OCI-M2 (cell line): ENCODE measurements around the gene KRTAP10-1.
"Not testable (repeated sequence)": the region's sequence is repeated elsewhere in the genome, so short reads cannot be mapped to it uniquely, and the experiment has no call there.

Source experiments
- DNase-seq: peaks from one replicate; lab custom pipeline; 2025; ENCODE audit not compliant: unreplicated experiment; lab: John Stamatoyannopoulos, UW

The KRTAP10-1 gene

GRCh38 chr21:44571296-44571695 is 31.3 kb upstream of the KRTAP10-1 start:
- no peak for DNase-seq

GRCh38 chr21:44569861-44570517 is 30.0 kb upstream of the KRTAP10-1 start:
- DNase-seq: no peak

- DNase-seq: no peak
Measured at GRCh38 chr21:44568667-44569556, 28.9 kb upstream of the KRTAP10-1 start.

DNA sequence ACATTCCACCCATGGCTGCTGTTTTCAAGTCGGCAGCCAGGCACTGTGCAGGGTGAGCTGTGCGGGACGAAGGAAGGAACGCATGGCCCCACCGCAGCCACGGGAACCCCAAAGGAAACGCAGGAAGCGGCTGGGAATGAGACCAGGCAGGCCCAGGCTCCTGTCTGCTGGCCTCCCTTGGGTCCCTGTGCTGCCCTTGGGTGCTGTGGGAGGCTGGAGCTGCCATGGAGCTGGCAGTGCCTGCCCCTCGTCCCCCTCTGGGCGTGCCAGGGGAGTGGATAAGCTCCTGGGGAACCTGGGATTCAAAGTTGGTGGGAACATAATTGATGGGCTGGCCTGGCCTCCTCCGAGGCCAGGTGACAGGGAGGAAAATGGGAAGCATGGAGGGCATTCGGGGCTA is 28.3 kb upstream of the KRTAP10-1 start:
- DNase-seq: no peak

DNA sequence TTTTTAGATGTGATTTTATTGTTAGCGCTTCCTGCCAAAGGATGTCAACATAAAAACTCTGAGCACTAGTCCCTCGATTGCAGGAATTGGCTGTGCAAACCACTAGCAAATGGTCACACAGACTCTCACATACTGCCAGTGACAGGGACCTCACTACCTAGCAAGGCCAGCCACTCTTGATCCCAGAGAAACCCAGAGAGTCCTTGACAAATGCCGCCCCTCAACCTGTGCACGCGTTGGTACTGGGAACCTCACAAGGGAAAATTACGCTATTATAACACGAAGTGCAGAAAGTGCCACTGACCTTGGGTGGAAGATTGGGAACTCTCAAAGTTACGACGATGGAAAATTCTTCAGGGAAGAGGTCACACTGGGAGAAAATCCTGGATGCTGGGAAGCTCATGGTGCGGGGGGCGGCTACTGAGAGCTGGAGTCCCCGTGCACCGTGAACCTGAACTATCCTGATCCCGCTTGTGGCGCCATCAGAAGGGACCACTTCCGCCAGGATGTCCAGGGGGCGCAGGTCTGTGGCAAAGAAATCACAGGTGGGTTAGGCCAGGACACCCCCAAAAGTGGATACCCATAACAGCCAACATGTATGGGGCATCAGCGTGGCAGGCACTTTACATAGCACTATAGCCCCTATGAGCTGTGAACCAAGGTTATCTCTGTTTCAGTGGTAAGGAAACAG is 27.6 kb upstream of the KRTAP10-1 start:
- DNase-seq: no peak

GRCh38 chr21:44566403-44566802 is 26.4 kb upstream of the KRTAP10-1 start:
- no peak for DNase-seq

DNA sequence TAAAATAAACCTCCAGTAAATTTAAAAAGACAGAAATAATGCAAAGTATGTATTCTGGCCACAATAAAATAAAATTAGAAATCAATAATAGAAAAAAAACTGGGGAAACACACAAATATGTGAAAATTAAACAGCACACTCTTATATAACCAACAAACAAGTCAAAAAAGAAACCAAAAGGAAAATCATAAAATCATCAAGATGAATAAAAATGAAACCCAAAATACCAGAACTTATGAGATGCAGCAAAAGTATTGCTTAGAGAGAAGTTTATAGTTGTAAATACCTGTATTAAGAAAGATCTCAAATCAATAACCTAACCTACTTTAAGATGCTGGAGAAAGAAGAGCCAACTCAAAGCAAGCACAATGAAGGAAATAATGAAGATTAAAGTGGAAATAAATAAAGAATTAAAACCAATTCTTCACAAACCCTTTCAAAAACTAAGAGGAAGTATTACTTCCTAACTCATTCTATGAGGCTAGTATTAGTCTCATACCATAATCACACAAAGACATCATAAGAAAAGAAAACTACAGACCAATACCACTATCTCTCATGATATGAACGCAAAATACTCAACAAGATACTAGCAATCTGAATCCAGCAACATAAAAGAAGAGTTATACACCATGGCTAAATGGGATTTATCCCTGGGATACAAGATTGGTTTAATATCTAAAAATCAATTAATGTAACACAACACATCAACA is 25.0 kb upstream of the KRTAP10-1 start:
- DNase-seq: no peak

DNA sequence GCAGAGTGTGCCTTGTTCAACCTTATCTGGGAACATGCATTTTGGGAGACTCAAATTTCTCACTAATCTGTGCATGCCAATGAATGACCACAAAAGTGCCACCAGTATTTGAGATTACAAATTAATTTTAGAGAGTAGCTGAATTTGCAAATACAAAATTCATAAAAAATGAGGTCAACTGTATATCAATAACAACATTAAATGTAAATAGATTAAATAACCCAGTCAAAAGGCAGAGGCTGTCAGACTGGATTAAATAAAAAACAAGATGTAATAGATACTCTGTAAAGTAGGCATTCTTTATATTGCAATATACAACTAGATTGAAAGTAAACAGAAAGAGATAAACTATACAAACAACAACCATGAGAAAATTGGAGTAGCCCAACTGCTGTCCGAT is 24.1 kb upstream of the KRTAP10-1 start:
- no peak for DNase-seq

DNA sequence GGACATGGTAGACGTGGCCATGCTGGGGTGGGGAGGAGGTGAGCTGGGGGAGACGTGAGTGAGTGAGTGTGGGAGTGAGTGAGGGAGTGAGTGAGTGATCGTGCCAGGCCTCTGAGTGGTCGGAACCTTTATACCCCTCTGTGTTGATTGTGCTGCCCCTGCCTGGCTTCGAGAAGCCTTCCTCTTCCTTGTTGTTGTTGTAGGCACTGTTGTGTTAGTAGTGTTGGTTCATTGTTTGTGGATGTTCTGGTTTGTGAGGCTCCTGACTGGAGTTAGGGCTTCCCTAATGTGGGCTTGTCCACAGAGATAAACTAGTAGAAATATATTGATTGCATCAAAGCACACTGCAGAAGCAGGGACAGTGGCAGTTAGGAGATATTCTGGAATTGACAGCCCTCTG is 18.7 kb upstream of the KRTAP10-1 start, which contains the start of gene KRTAP10-3:
Gene KRTAP10-3, minus strand, starts transcription at position 101 of the 400 bp plus-strand sequence. Its CDS starts 80 bp downstream, at position 21.
- DNase-seq: no peak

DNA sequence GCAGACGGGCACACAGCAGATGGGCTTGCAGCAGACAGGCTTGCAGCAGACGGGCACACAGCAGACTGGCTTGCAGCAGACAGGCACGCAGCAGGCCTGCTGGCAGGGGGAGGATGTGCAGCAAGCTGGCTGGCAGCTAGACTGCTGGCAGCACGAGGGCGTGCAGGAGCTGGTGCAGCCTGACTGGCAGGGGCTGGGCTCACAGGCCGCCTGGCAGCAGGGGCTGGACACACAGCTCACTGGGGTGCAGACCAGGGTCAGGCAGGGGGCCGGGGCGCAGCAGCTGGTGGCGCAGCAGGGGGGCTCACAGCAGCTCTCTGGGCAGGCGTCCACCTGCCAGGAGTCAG is 18.3 kb upstream of the KRTAP10-1 start:
- DNase-seq: not testable (repeated sequence)

GRCh38 chr21:44557491-44558328 is 17.7 kb upstream of the KRTAP10-1 start:
- no peak for DNase-seq

GRCh38 chr21:44556879-44557278 is 16.9 kb upstream of the KRTAP10-1 start:
- DNase-seq: no peak

DNA sequence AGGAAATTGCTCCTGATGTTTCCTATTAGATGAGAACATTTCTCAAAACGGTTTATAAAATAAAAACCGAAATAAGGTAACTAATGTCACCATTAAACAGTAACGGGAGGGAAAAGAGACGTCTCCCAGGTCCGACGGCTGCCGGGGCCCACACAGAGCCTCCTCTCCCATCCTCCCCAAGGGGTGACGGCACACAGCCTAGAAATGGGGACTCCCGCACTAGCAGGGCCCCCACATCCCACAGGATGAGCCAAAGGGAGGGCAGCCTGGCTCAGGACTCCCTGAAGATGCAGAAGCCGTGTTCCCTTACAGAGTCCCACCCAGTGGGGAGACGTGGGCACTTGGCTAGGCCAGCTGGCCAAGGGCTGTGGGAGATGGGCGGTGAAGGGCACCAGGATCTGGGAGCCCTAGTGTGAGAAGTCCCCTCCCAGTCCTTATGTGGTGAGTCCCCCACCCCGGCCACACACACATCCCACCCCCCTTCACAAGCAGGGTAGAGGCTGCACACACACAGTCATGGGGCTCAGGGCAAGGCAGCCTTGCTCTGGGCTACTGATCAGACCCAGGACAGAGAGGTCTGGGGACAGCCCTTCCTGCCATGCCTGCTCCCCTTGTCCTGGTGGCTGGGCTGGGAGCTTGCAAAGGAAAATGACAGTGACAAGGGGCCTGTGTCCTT is 15.3 kb upstream of the KRTAP10-1 start:
- DNase-seq: no peak

- DNase-seq: no peak
Measured at GRCh38 chr21:44552681-44553080, 12.7 kb upstream of the KRTAP10-1 start.

DNA sequence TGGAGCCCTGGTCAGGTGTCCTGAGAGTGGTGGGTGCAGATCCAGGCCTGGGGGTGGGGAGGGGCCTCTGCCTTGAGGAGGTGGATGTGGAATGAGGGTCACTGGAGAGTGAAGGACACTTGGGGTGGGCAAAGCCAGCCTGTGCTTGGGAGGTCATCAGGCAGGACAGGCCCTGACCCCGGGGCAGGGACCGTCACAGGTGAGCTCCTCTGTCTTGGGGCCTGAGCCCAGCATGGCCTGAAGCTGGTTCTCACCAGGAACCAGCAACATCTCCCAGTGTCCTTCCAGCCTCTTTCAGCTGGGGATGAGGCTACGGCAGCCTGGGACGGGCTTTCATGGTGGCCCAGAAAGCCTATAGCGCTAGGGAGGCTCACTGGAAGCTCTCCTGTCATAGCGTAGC is 12.1 kb upstream of the KRTAP10-1 start:
- no peak for DNase-seq

DNA sequence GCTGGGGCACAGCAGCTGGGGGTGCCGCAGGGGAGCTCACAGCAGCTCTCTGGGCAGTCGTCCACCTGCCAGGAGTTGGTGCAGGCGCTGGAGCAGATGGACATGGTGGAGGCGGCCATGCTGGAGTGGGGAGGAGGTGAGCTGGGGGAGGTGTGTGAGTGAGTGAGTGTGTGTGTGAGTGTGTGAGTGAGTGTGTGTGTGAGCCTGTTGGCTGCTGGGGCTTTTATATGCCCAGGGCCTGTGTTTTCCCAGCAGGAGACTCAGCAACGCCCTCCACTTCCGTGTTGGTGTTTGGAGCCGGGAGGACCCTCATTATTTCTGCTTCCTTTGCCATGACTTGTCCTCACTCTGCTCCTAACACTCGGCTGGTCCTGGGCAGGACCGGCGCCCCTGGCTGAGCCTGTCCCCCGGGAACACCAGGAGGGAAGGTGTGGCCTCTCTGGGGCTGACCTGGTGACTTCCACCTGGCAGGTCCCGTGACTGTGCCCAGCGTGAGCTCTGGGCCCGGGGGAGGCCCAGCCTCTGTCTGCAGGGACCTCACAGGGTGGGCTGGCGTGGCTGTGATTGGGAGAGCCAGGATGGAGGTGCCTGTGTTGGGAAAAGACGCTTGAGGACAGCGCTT is 11.5 kb upstream of the KRTAP10-1 start, which contains the start of gene KRTAP10-2:
Gene KRTAP10-2, minus strand, starts transcription at position 166 of the 622 bp plus-strand sequence. Its CDS starts 47 bp downstream, at position 119.
- no peak for DNase-seq

- DNase-seq: no peak
Measured at GRCh38 chr21:44550807-44551206, 10.8 kb upstream of the KRTAP10-1 start.

DNA sequence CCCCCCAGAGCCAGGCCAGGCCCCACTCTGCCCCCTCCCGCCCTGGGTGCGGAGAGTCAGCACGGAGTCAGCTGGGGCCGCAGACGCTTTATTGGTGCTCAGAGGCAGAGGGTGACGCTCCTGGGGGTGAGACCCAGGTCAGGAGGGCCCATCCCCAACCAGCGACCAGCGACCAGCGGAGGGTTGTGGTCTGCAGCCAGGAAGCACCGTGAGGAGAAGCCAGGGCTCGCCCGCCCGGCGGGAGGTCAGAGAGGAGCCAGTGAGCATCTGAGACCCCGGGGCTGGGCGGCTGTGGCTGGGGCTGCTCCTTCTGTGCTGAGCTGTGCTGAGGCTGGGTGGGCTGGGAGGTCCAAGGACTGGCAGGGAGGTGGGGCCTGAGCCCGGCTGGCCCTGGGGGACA is 10.3 kb upstream of the KRTAP10-1 start:
- not testable (repeated sequence) for DNase-seq
